GM12878 (cell line): ENCODE measurements around the gene UMAD1. TPM values are rescaled to one million over a fixed set of nuclear protein-coding genes. Genes with fewer than 3 reads are reported as not detected.

Source experiments
- ATAC-seq: fragments of 200-7000 bp; cut with Tn5 transposase; 3 replicates; pipeline ENCODE4 v1.9.1; 2020; ENCODE audit warnings: mild to moderate bottlenecking, moderate library complexity
- BruUV-seq: library from RNA; stranded (reverse); fragments of 400-500 nt; replicated peaks from 2 replicates; lab custom pipeline; 2021; lab: Mats Ljungman, UMichigan
- CTCF ChIA-PET: fragments of 300-600 bp; sonication (Branson Sonifier 250); formaldehyde crosslinking; extraction: SDS; loops from one replicate; lab custom pipeline; 2021; ENCODE audit warnings: inconsistent platforms; lab: Yijun Ruan, JAX
- POLR2A ChIA-PET: fragments of 350-600 bp; formaldehyde crosslinking; extraction: SDS; loops from one replicate; lab custom pipeline; 2021; ENCODE audit warnings: inconsistent platforms; lab: Charles Lee
- RAD21 ChIA-PET: fragments of 300-600 bp; sonication (Branson Sonifier 250); formaldehyde crosslinking; loops from one replicate; lab custom pipeline; 2023; ENCODE audit warnings: antibody characterized with exemption; ENCODE audit not compliant: unreplicated experiment; lab: Charles Lee
- SMC1A ChIA-PET: fragments of 300-600 bp; sonication (Branson Sonifier 250); formaldehyde crosslinking; loops from one replicate; lab custom pipeline; 2023; ENCODE audit not compliant: unreplicated experiment, uncharacterized antibody; lab: Charles Lee
- DNase-seq: peaks from one replicate; pipeline ENCODE4 v3.0.0-alpha.2; 2011; ENCODE audit warnings: low read depth, low spot score
- FAIRE-seq: peaks from 3 replicates; lab custom pipeline; 2011; peaks lifted over from hg19 to GRCh38; lab: Jason Lieb, UNC
- H2AFZ ChIP-seq: 2 replicates; pipeline ENCODE4 v1.6.0; 2011; ENCODE audit warnings: low read depth, low read length, control low read depth; ENCODE audit not compliant: control insufficient read depth
- H3K27ac ChIP-seq: 2 replicates; pipeline ENCODE4 v1.5.1; 2011; ENCODE audit warnings: control low read depth; ENCODE audit not compliant: control insufficient read depth, insufficient read depth
- H3K27me3 ChIP-seq, 2 experiments: replicated peaks in 1 of 2; 2 replicates each; pipeline versions ENCODE4 v1.6.0 to v1.6.1; 2011; ENCODE audit warnings: low read length in 1 of 2; ENCODE audit not compliant: control insufficient read depth in 2 of 2, insufficient read depth in 2 of 2
- H3K36me3 ChIP-seq, 2 experiments: 2 replicates each; pipeline ENCODE4 v1.5.1; 2011; ENCODE audit warnings: low read length in 1 of 2; ENCODE audit not compliant: control insufficient read depth in 2 of 2, insufficient read depth in 2 of 2
- H3K4me1 ChIP-seq: 2 replicates; pipeline ENCODE4 v1.6.1; 2011; ENCODE audit warnings: mild to moderate bottlenecking, low read length, moderate library complexity, mixed read lengths; ENCODE audit not compliant: control insufficient read depth, insufficient read depth
- H3K4me2 ChIP-seq: 2 replicates; pipeline ENCODE4 v1.6.0; 2011; ENCODE audit warnings: control low read depth; ENCODE audit not compliant: control insufficient read depth, insufficient read depth
- H3K4me3 ChIP-seq: fragments of 200-600 bp; sonication (generic); 2 replicates; pipeline ENCODE4 v1.5.1; 2016
- H3K79me2 ChIP-seq: 2 replicates; pipeline ENCODE4 v1.6.0; 2011; ENCODE audit warnings: low read length; ENCODE audit not compliant: control insufficient read depth, insufficient read depth
- H3K9ac ChIP-seq: 2 replicates; pipeline ENCODE4 v1.8.0; 2011; ENCODE audit warnings: low read length, control low read depth, mixed read lengths; ENCODE audit not compliant: control insufficient read depth, insufficient read depth
- H3K9me3 ChIP-seq: replicated peaks from 3 replicates; pipeline ENCODE4 v1.5.1; 2011; ENCODE audit warnings: mild to moderate bottlenecking, low read length; ENCODE audit not compliant: control insufficient read depth, insufficient read depth
- H4K20me1 ChIP-seq: 2 replicates; pipeline ENCODE4 v1.6.0; 2011; ENCODE audit not compliant: control insufficient read depth, insufficient read depth
- CHD2 ChIP-seq: IDR thresholded peaks from 2 replicates; pipeline ENCODE4 v1.6.1; 2011; ENCODE audit warnings: low read depth, low read length, improper control_type of control experiment, borderline replicate concordance
- CUX1 ChIP-seq: IDR thresholded peaks from 2 replicates; pipeline ENCODE4 v1.6.1; 2012; ENCODE audit warnings: improper control_type of control experiment, low read depth, low read length; ENCODE audit not compliant: insufficient replicate concordance
- MTA3 ChIP-seq: IDR thresholded peaks from 2 replicates; pipeline ENCODE4 v1.6.1; 2012; ENCODE audit warnings: low read length, inconsistent platforms, borderline replicate concordance
- MYB ChIP-seq: fragments of 150-350 bp; IDR thresholded peaks from 2 replicates; pipeline ENCODE4 v1.6.1; 2014; ENCODE audit warnings: mild to moderate bottlenecking, low read depth, low read length, borderline replicate concordance
- MYC ChIP-seq: IDR thresholded peaks from 2 replicates; pipeline ENCODE4 v1.6.1; 2011; ENCODE audit warnings: mild to moderate bottlenecking, low read length, moderate library complexity, inconsistent platforms; ENCODE audit not compliant: insufficient read depth, insufficient replicate concordance, insufficient read length, severe bottlenecking
- PAX5 ChIP-seq: IDR thresholded peaks from 2 replicates; pipeline ENCODE4 v1.6.1; 2011; ENCODE audit warnings: low read depth, low read length, borderline replicate concordance
- PKNOX1 ChIP-seq: fragments of 450-650 bp; IDR thresholded peaks from 2 replicates; pipeline ENCODE4 v1.6.1; 2016; ENCODE audit warnings: mild to moderate bottlenecking
- PML ChIP-seq: IDR thresholded peaks from 2 replicates; pipeline ENCODE4 v1.6.1; 2012; ENCODE audit warnings: low read length, inconsistent platforms
- SREBF2 ChIP-seq: IDR thresholded peaks from 2 replicates; pipeline ENCODE4 v1.6.1; 2012; ENCODE audit warnings: mild to moderate bottlenecking, low read length
- SUPT20H ChIP-seq: IDR thresholded peaks from 2 replicates; pipeline ENCODE4 v1.6.1; 2011; ENCODE audit warnings: low read depth, mild to moderate bottlenecking, low read length, moderate library complexity, borderline replicate concordance; ENCODE audit not compliant: control insufficient read depth
- TAF1 ChIP-seq: IDR thresholded peaks from 2 replicates; pipeline ENCODE4 v1.6.1; 2011; ENCODE audit warnings: mild to moderate bottlenecking, low read depth, low read length, borderline replicate concordance
- ZNF622 ChIP-seq: fragments of 450-650 bp; IDR thresholded peaks from 2 replicates; pipeline ENCODE4 v1.6.1; 2017; ENCODE audit warnings: mild to moderate bottlenecking, inconsistent platforms
- whole genome bisulfite sequencing: methylation state at CpG from one replicate; pipeline ENCODE4 v1.1.6; 2016; ENCODE audit warnings: low lambda C conversion rate; ENCODE audit not compliant: insufficient replicate concordance, insufficient coverage; ENCODE audit errors: missing lambda C conversion rate; 5-methylcytosine and 5-hydroxymethylcytosine counted together
- in situ Hi-C: fragments of 300-500 bp; cut with MboI; formaldehyde crosslinking; loops from 9 replicates; pipeline ENCODE4 v1.14.3; 2018; ENCODE audit warnings: mixed read lengths
- intact Hi-C: fragments of 100-400 bp; cut with micrococcal nuclease; formaldehyde crosslinking; loops from one replicate; pipeline ENCODE4 v1.14.2; 2022; ENCODE audit not compliant: unreplicated experiment
- polyA plus RNA-seq, 11 experiments: library from polyadenylated mRNA; depleted of rRNA in 4 of 11; unstranded in 6 of 11; stranded (reverse) in 5 of 11; fragments of >200 nt; fragmentation: Nextera tagmentation in 4 of 11; fragmentation: Illumina TruSeq in 1 of 11; extraction: Ambion mirVana in 4 of 11; extraction: Trizol in 1 of 11; gene quantifications; 1 replicate in 1 of 11; 2 replicates in 10 of 11; pipeline versions ENCODE4 v1.2.1 to v1.2.3, GENCODE V29; 2011 to 2016; ENCODE audit warnings: inconsistent platforms in 2 of 11, missing spikeins in 2 of 11, low read depth in 1 of 11
- total RNA-seq, 4 experiments: library from RNA; depleted of rRNA in 3 of 4; stranded (reverse); fragments of >200 nt in 3 of 4; fragmentation: Illumina TruSeq in 1 of 4; extraction: Trizol in 1 of 4; gene quantifications; 2 replicates each; pipeline versions ENCODE4 v1.2.1 to v1.2.3, GENCODE V29; 2013 to 2021
- TF ChIP-seq, protein P1 (sequence below): fragments of 450-650 bp; IDR thresholded peaks from 2 replicates; pipeline ENCODE4 v1.6.1; 2017; ENCODE audit warnings: mild to moderate bottlenecking

UMAD1 gene
- total and polyA plus RNA-seq, 10 of the 15 experiments (the other 5 are each of a cell fraction or from before 2014, with no cell fraction given), result 6.0 to 28.6 (median 9.3) TPM

GRCh38 chr7:7819442-7820247 is 179.1 kb downstream of the UMAD1 start:
- BruUV-seq, result no TSS peak
- TF ChIP-seq MYB, result no peak
- TF ChIP-seq SREBF2, result no peak
- 0 out of 2 replicates have a peak, but pooled peaks have one; percentile 57 for TF ChIP-seq PAX5
- peak; percentile 17 for TF ChIP-seq CUX1
- no peak for TF ChIP-seq TAF1
- peak; percentile 11; the same call in 1 of the 2 replicates for TF ChIP-seq CHD2
- no peak for TF ChIP-seq ZNF622
- TF ChIP-seq MYC, result no peak
- peak; percentile 84 for TF ChIP-seq PKNOX1
- TF ChIP-seq, protein P1, sequence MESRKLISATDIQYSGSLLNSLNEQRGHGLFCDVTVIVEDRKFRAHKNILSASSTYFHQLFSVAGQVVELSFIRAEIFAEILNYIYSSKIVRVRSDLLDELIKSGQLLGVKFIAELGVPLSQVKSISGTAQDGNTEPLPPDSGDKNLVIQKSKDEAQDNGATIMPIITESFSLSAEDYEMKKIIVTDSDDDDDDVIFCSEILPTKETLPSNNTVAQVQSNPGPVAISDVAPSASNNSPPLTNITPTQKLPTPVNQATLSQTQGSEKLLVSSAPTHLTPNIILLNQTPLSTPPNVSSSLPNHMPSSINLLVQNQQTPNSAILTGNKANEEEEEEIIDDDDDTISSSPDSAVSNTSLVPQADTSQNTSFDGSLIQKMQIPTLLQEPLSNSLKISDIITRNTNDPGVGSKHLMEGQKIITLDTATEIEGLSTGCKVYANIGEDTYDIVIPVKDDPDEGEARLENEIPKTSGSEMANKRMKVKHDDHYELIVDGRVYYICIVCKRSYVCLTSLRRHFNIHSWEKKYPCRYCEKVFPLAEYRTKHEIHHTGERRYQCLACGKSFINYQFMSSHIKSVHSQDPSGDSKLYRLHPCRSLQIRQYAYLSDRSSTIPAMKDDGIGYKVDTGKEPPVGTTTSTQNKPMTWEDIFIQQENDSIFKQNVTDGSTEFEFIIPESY, result no peak
- TF ChIP-seq MTA3, result no peak
- no peak for TF ChIP-seq PML
- no peak for TF ChIP-seq SUPT20H

More at GRCh38 chr7:7819442-7820247, 179.1 kb downstream of the UMAD1 start:
- Histone ChIP-seq H2AFZ (peak overlapping the region; percentile 37; the same call in 1 of the 2 replicates), H3K4me3 (no peak overlapping the region), H3K9me3 (peaks cover 7% of the 10 kb centered on the region; the same call in 2 of the 3 replicates), H3K27me3 (no peaks in the 10 kb centered on the region), H4K20me1 (no peaks in the 10 kb centered on the region), H3K27ac (peak overlapping the region; percentile 30; the same call in 1 of the 2 replicates), H3K4me1 (peaks cover 50% of the 10 kb centered on the region), H3K79me2 (no peaks in the 10 kb centered on the region), H3K9ac (no peak overlapping the region; the same call in 1 of the 2 replicates), H3K36me3 (no peaks in the 10 kb centered on the region), H3K4me2 (peak overlapping the region; percentile 66)
- 24% methylated on average over 6 of the region's 6 CpGs for WGBS
- in situ Hi-C loops, result loop anchor here (5.0 kb wide), 1 partner anchor 148 kb away; the partner anchor contains the start of gene GLCCI1
- CTCF ChIA-PET, result interaction anchor here (0.7 to 2.2 kb wide), 9 partner anchors 23 to 370 kb away, joined by 3 to 10 read pairs (median 3); no protein-coding TSS in a partner anchor
- SMC1A ChIA-PET, result interaction anchor here (0.7 to 7.4 kb wide), 38 partner anchors 10 to 357 kb away, joined by 3 to 43 read pairs (median 6); partner anchors contain the start of genes GLCCI1 and UMAD1
- POLR2A ChIA-PET, result interaction anchor here (1.1 to 2.5 kb wide), 9 partner anchors 14 to 179 kb away, joined by 3 to 10 read pairs (median 4); no protein-coding TSS in a partner anchor
- peak; percentile 59 for DNase-seq
- peak; percentile 69 for ATAC-seq
- RAD21 ChIA-PET, result interaction anchor here (0.6 to 7.7 kb wide), 33 partner anchors 11 to 477 kb away, joined by 3 to 56 read pairs (median 6); partner anchors contain the start of genes GLCCI1 and RPA3
- intact Hi-C loops, result loop anchor here (1.0 to 5.0 kb wide), 10 partner anchors 47 to 398 kb away; partner anchors contain the start of genes GLCCI1 and MIOS
- no peak for FAIRE-seq
